ENCODE data around the gene STIMATE.

The STIMATE gene

DNA sequence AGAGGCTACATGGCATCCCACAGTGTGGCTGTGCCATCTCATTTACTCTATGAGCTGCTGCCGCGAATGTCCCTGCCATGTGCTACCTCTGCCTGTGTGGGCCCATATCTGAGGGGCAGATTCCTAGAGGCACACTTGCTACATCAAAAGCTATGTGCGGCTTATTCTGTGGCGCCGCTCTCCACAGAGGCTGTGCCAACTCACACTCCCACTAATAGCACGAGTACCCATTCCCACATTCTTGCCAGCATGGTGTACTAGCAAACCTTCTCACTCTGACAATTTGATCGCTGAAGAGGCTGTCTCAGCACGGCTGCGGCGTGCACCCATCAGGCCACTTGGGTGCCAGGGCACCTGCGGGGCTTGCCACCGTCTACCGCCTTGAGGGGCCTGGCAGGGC, 31.4 kb downstream of the STIMATE start:
- no peak for DNase-seq

DNA sequence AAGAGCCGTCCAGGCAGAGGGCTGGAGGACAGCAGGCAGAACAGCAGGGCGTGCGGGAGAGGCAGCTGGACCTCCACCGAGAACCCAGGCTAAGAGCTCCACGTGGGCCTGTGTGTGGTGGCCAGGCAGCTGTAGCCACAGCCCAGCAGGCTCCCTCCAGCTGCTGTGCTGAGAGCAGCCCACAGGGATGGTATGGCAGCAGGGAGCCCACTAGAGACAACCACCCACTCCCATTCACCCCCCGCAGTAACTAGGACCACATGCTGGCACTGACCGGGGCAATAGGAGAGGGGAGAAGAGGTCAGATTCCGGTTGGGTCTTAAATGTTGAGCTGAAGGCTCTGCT, 37.0 kb downstream of the STIMATE start:
- DNase-seq: no peak

- DNase-seq: no peak
Measured at GRCh38 chr3:52859686-52860423, 37.5 kb downstream of the STIMATE start.

- no peak for DNase-seq
Measured at GRCh38 chr3:52857864-52858263, 39.5 kb downstream of the STIMATE start.

GRCh38 chr3:52857133-52857532, 40.2 kb downstream of the STIMATE start:
- DNase-seq: no peak

GRCh38 chr3:52856666-52857065, 40.7 kb downstream of the STIMATE start:
- DNase-seq: no peak

DNA sequence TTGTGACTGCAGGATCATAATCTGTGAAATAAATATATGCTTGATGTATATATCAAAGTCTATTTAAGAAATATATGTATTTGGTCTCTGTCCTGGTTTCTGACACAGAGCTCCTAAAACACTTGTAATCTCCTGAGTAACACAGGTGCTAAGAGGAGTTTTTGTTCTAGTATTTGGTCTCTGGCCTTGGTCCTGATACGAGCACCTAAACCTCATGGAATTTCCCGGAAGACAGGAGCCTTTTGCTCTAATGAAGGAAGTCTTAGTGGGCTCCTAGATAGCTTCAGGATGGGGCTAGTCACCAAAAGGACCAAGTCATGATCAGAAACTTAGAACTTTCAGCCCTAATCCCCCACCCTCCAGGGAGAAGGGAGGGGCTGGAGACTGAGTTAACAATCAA, 43.3 kb downstream of the STIMATE start:
- DNase-seq: no peak

- no peak for DNase-seq
Measured at GRCh38 chr3:52852419-52852818, 44.9 kb downstream of the STIMATE start.

DNA sequence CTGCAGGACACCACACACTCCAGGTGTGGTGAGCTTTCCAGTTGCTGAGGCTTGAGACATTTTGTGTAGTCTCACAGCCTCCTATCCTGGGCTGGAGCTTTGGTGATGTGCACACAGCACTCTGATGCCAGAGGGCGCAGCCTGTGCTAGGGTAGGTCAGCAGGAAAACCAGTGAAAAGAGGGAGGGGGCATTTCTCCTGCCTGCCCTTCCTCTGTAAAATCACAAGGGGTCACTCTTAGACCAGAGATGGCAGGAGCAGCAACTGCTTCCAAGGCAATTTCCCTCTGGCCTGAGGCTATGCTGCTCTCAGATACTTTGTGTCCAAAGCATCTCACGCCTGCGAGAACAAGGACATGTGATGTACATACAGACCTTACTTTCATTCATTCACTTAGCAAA, 46.0 kb downstream of the STIMATE start:
- DNase-seq: no peak

- no peak for DNase-seq
Measured at GRCh38 chr3:52849656-52850055, 47.7 kb downstream of the STIMATE start.

DNA sequence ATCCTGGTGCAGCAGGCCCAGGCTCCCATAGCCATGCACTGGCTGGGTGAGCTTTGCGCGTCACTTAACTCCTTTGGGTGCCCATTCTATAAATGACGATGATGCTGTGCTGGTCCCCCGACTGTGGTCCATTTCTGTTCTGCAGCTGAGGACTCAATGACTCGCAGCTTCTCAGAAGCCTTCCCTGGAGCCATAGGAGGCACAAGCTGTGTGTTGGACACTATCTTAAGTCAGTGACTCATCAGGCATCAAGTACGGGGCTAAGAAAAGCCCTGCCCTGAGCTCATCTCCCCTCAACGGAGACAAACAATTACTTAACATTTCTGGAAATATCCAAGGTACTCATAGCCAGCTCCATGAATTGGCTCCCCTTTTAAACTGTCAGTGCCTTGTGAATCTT, 48.7 kb downstream of the STIMATE start:
- DNase-seq: no peak

DNA sequence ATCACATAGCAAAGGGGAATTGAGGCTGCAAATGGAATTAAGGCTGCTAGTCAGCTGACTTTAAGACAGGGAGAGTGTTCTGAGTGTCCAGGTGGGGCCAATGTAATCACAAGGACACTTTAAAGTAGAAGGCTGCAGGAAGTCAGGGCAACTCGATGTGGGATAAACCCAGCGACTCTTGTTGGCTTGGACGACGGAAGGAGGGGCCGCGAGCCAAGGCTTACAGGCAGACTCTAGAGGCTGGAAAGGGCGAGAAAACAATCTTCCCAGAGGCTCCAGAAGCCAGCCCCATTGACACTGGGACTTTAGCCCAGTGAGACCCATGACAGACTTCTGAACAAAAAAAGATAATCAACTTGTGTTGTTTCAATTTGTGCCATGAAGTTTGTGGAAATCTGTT, 49.6 kb downstream of the STIMATE start:
- no peak for DNase-seq

GRCh38 chr3:52847241-52847640, 50.1 kb downstream of the STIMATE start:
- DNase-seq: no peak

DNA sequence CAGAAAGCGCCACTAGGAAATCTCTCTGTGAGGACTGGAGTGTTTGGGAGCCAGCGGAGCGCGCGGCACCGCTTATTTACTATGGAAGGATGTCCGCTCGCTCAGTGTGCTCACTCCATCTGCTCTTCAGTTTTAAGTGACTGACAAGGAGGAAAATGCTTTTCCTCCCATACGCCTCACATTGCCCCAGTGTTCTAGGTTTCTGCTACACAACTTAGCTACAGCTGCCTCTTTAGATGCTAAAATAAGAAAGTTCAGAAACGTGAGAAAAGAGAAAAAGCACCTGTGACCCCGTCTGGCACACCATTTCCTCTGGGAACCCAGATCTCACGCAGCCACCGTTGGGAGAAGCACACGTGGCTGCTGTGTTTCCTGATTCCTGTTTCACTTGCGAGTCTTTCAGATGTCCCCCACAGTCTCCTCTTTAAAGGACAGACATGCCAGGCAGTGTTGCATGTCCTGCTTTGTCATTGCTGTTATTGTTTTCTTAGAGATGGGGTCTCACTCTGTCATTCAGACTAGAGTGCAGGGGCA, 50.8 kb downstream of the STIMATE start:
- DNase-seq: no peak

- no peak for DNase-seq
Measured at GRCh38 chr3:52845691-52846431, 51.5 kb downstream of the STIMATE start.

GRCh38 chr3:52845157-52845556, 52.2 kb downstream of the STIMATE start:
- no peak for DNase-seq

- DNase-seq: no peak
Measured at GRCh38 chr3:52844290-52844975, 52.9 kb downstream of the STIMATE start.

- no peak for DNase-seq
Measured at GRCh38 chr3:52843881-52844280, 53.5 kb downstream of the STIMATE start.

DNA sequence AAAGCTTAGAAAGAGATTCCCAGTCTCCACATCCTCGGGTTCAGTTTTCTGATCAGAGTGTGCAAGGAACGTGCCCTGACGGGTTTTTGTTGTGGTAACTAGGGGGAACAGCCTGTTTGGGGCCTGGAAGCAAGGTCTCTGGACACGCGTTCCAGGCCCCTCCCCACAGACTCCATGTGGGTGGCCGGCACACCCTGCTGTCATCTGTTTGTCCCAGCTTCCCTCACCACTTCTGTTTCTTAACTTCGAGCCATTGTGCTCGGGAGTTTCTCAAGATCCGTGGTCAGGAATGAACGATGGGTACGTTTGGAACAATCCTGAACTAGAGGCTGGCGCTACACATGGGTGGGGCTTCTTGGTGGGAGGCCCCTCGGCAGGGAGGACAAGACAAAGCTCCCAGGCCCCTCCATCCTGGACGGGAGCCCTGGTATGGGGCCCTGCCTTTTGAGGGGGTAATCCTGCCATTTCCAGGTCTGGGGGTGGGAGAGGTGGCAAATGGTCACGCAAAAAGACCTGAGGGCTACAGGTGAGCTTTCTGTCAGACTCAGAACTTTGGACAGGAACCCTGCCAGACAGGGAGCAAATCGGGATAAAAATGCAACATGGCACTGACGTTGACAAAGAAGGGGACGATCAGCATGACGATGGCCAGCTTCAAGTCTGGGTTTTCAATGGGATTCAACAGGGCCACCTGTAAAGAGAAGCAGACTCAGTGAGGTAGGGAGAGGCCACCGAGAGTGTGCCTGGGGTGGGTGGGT, 54.1 kb downstream of the STIMATE start:
- DNase-seq: no peak

DNA sequence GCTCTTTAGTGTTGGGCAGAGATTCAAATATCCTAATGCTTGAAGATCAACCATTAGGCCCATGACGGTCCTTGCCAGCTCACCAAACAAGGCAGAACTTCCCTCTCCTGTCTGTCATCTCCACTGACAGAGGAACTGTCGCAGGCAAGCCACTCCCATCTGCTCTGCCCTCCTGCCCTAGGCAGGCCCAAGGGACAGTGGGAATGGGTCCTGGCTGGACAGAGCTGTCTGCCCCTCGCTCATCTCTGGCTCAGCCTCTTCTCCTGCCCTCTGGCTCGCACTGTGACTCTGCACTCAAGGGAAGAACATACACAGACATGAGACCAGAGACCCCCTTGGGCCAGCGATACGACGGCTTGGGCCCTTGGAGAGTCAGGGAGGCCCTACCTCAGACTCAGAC, 54.9 kb downstream of the STIMATE start:
- DNase-seq: no peak

- DNase-seq: no peak
Measured at GRCh38 chr3:52841981-52842340, 55.4 kb downstream of the STIMATE start.

- DNase-seq: no peak
Measured at GRCh38 chr3:52841211-52841980, 56.0 kb downstream of the STIMATE start.
